HCT116 (cell line): ENCODE measurements around the gene SIRPG. TPM values are rescaled to one million over a fixed set of nuclear protein-coding genes. Genes with fewer than 3 reads are reported as not detected.

Experiments used
- ATAC-seq: fragments of 200-7000 bp; cut with Tn5 transposase; 2 replicates; pipeline ENCODE4 v1.9.1; 2020; ENCODE audit warnings: mild to moderate bottlenecking, moderate library complexity
- BruUV-seq: library from RNA; stranded (reverse); fragments of 400-500 nt; replicated peaks from 2 replicates; lab custom pipeline; 2021; lab: Mats Ljungman, UMichigan
- CTCF ChIA-PET: fragments of 300-600 bp; sonication (Branson Sonifier 250); formaldehyde crosslinking; loops from one replicate; lab custom pipeline; 2021; ENCODE audit warnings: antibody characterized with exemption; lab: Charles Lee
- POLR2A ChIA-PET: fragments of 300-600, 350-600 bp; sonication (Branson Sonifier 250); formaldehyde crosslinking; loops from one replicate; lab custom pipeline; 2021; ENCODE audit warnings: antibody characterized with exemption; lab: Charles Lee
- RAD21 ChIA-PET, 2 experiments: fragments of 300-600 bp; sonication (Branson Sonifier 250); formaldehyde crosslinking; loops; one replicate each; lab custom pipeline; 2023; ENCODE audit warnings: low total read pairs in 2 of 2; ENCODE audit not compliant: uncharacterized antibody in 2 of 2, unreplicated experiment in 2 of 2, low non-redundant PET in 1 of 2; lab: Charles Lee
- DNase-seq: peaks from one replicate; pipeline ENCODE4 v3.0.0-alpha.2; 2010; ENCODE audit warnings: low read depth, low spot score
- H2AFZ ChIP-seq: fragments of 200-600 bp; shearing (Covaris generic), sonication (generic); 2 replicates; pipeline ENCODE4 v1.6.1; 2017; ENCODE audit warnings: low read depth, mixed run types, mixed read lengths, antibody characterized with exemption, low read length; ENCODE audit not compliant: poor library complexity, severe bottlenecking
- H3K27ac ChIP-seq: 2 replicates; pipeline ENCODE4 v1.5.1; 2012; ENCODE audit warnings: low read depth, low read length
- H3K27me3 ChIP-seq: fragments of 200-600 bp; sonication (generic); 2 replicates; pipeline ENCODE4 v1.6.1; 2016; ENCODE audit warnings: mixed run types, low read length, mixed read lengths; ENCODE audit not compliant: insufficient read depth
- H3K36me3 ChIP-seq, 2 experiments: fragments of 200-500 bp in 1 of 2; fragments of 200-600 bp in 1 of 2; sonication (Bioruptor generic) in 1 of 2; sonication (generic) in 1 of 2; 2 replicates each; pipeline versions ENCODE4 v1.5.1 to v1.6.1; 2014 to 2016; ENCODE audit warnings: low read length in 2 of 2, inconsistent platforms in 1 of 2, mixed read lengths in 1 of 2, mixed run types in 1 of 2; ENCODE audit not compliant: insufficient read depth in 2 of 2, control insufficient read depth in 1 of 2
- H3K4me1 ChIP-seq, 2 experiments: fragments of 200-600 bp in 1 of 2; sonication (generic) in 1 of 2; 2 replicates each; pipeline versions ENCODE4 v1.5.1 to v1.6.1; 2012 to 2017; ENCODE audit warnings: low read length in 2 of 2, inconsistent platforms in 1 of 2, mild to moderate bottlenecking in 1 of 2, mixed read lengths in 1 of 2, mixed run types in 1 of 2, moderate library complexity in 1 of 2; ENCODE audit not compliant: insufficient read depth in 2 of 2, control insufficient read depth in 1 of 2
- H3K4me2 ChIP-seq: fragments of 200-600 bp; sonication (generic); 2 replicates; pipeline ENCODE4 v1.6.1; 2017; ENCODE audit warnings: mixed run types, low read length, mixed read lengths
- H3K4me3 ChIP-seq, 2 experiments: fragments of 200-600 bp in 1 of 2; sonication (generic) in 1 of 2; replicated peaks in 1 of 2; 2 replicates each; pipeline ENCODE4 v1.5.1; 2011 to 2016; ENCODE audit warnings: low read length in 2 of 2, control low read depth in 1 of 2, low read depth in 1 of 2, mild to moderate bottlenecking in 1 of 2, mixed read lengths in 1 of 2, mixed run types in 1 of 2
- H3K79me2 ChIP-seq: fragments of 200-600 bp; sonication (generic); 2 replicates; pipeline ENCODE4 v1.6.1; 2017; ENCODE audit warnings: mild to moderate bottlenecking, mixed run types, low read length, moderate library complexity, mixed read lengths; ENCODE audit not compliant: insufficient read depth
- H3K9ac ChIP-seq: fragments of 200-600 bp; sonication (generic); 2 replicates; pipeline ENCODE4 v1.6.1; 2016; ENCODE audit warnings: low read length, mixed read lengths
- H3K9me2 ChIP-seq: fragments of 200-600 bp; sonication (generic), shearing (Covaris generic); 2 replicates; pipeline ENCODE4 v1.6.1; 2017; ENCODE audit warnings: mixed run types, mild to moderate bottlenecking, moderate library complexity; ENCODE audit not compliant: insufficient read depth
- H3K9me3 ChIP-seq, 2 experiments: fragments of 200-500 bp in 1 of 2; fragments of 200-600 bp in 1 of 2; sonication (Bioruptor generic) in 1 of 2; sonication (generic) in 1 of 2; 2 replicates each; pipeline ENCODE4 v1.6.1; 2014 to 2017; ENCODE audit warnings: low read length in 2 of 2, mixed read lengths in 2 of 2, inconsistent platforms in 1 of 2, low read depth in 1 of 2, mild to moderate bottlenecking in 1 of 2, mixed run types in 1 of 2, moderate library complexity in 1 of 2; ENCODE audit not compliant: control insufficient read depth in 1 of 2, insufficient read depth in 1 of 2
- H4K20me1 ChIP-seq: fragments of 200-600 bp; sonication (generic), shearing (Covaris generic); 2 replicates; pipeline ENCODE4 v1.6.1; 2017; ENCODE audit warnings: mixed run types, mild to moderate bottlenecking, moderate library complexity; ENCODE audit not compliant: insufficient read depth
- CBX3 ChIP-seq: IDR thresholded peaks from 2 replicates; pipeline ENCODE4 v1.6.1; 2012; ENCODE audit warnings: low read depth
- CEBPB ChIP-seq: IDR thresholded peaks from 2 replicates; pipeline ENCODE4 v1.6.1; 2012; ENCODE audit warnings: low read depth
- ELF1 ChIP-seq: IDR thresholded peaks from 2 replicates; pipeline ENCODE4 v1.6.1; 2012; ENCODE audit warnings: low read depth, borderline replicate concordance
- EZH2 ChIP-seq: fragments of 200-600 bp; sonication (generic); IDR thresholded peaks from 2 replicates; pipeline ENCODE4 v1.6.1; 2017; ENCODE audit warnings: antibody characterized with exemption, mixed run types
- EZH2phosphoT487 ChIP-seq: fragments of 200-600 bp; IDR thresholded peaks from 2 replicates; pipeline ENCODE4 v1.6.1; 2018; ENCODE audit warnings: antibody characterized with exemption, borderline replicate concordance
- FOSL1 ChIP-seq: IDR thresholded peaks from 2 replicates; pipeline ENCODE4 v1.6.1; 2012; ENCODE audit warnings: low read depth
- RAD21 ChIP-seq: IDR thresholded peaks from 2 replicates; pipeline ENCODE4 v1.6.1; 2012; ENCODE audit warnings: low read depth, mild to moderate bottlenecking
- SIN3A ChIP-seq: IDR thresholded peaks from 2 replicates; pipeline ENCODE4 v1.6.1; 2012; ENCODE audit warnings: low read depth
- SP1 ChIP-seq: IDR thresholded peaks from 2 replicates; pipeline ENCODE4 v1.6.1; 2012; ENCODE audit warnings: low read depth
- TCF7L2 ChIP-seq: IDR thresholded peaks from 2 replicates; pipeline ENCODE4 v1.7.0; 2011; ENCODE audit warnings: borderline replicate concordance, inconsistent platforms; ENCODE audit not compliant: insufficient read depth, insufficient read length; ENCODE audit errors: extremely low read depth
- YY1 ChIP-seq: IDR thresholded peaks from 2 replicates; pipeline ENCODE4 v1.6.1; 2011; ENCODE audit warnings: low read length, low read depth, moderate library complexity, mild to moderate bottlenecking; ENCODE audit not compliant: insufficient replicate concordance; ENCODE audit errors: extremely low read depth
- ZNF274 ChIP-seq: fragments of 200-500 bp; sonication (Bioruptor generic); IDR thresholded peaks from 2 replicates; pipeline ENCODE4 v1.6.1; 2014; ENCODE audit warnings: mild to moderate bottlenecking, low read depth, low read length, inconsistent platforms
- intact Hi-C: fragments of 100-400 bp; cut with micrococcal nuclease; formaldehyde crosslinking; loops from 2 replicates; pipeline ENCODE4 v1.10.0; 2022
- total RNA-seq: library from RNA; stranded (reverse); gene quantifications from one replicate; pipeline ENCODE4 v1.2.1, GENCODE V29; 2021; ENCODE audit not compliant: unreplicated experiment
- TF ChIP-seq, protein P1 (sequence below): IDR thresholded peaks from 2 replicates; pipeline ENCODE4 v1.6.1; 2011; ENCODE audit warnings: mild to moderate bottlenecking, low read length, moderate library complexity; ENCODE audit not compliant: insufficient replicate concordance; ENCODE audit errors: extremely low read depth
- TF ChIP-seq, protein P2 (sequence below): IDR thresholded peaks from 2 replicates; pipeline ENCODE4 v1.6.1; 2012
- TF ChIP-seq, protein P3 (sequence below): IDR thresholded peaks from 2 replicates; pipeline ENCODE4 v1.6.1; 2012

The SIRPG gene
- total RNA-seq, 1 experiment from 2014 or later = not detected

DNA sequence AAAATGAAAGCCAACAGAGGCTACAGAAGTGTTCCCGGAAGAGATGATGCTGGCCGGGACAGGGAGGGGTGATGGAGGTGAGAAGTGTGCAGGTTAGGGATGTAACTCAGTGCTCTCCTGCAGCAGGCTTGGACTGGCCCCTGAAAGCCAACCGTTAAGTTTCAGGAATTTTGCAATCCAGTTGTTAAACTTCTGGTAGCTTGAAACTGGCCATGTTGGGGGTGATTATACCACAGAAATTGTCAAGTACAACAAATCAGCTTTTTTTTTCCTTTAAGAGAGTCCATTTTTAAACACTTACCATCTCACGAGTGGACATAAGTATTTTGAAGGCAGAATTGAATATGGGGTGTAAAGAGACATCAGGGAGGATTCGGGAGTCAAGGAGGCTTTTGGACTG is 29.0 kb downstream of the SIRPG start:
- Histone ChIP-seq H3K27ac (no peak overlapping the region), H3K9me2 (no peaks in the 10 kb centered on the region), H3K9ac (no peak overlapping the region), H3K27me3 (peaks cover 3% of the 10 kb centered on the region; the same call in 1 of the 2 replicates), H4K20me1 (no peaks in the 10 kb centered on the region), H3K4me1 (peaks cover 5 to 6% of the 10 kb centered on the region in 2 experiments), H3K4me2 (no peak overlapping the region), H3K36me3 (no peaks in the 10 kb centered on the region), H2AFZ (no peak overlapping the region), H3K9me3 (no peaks in the 10 kb centered on the region), H3K79me2 (no peaks in the 10 kb centered on the region), H3K4me3 (no peak overlapping the region)
- BruUV-seq = no TSS peak
- intact Hi-C loops = no loop called here
- CTCF ChIA-PET = no interaction called here
- ATAC-seq = no peak
- POLR2A ChIA-PET = no interaction called here
- RAD21 ChIA-PET = no interaction called here
- TF ChIP-seq RAD21 (no peak), SIN3A (no peak), SP1 (no peak), EZH2phosphoT487 (no peak)
- TF ChIP-seq, protein P1, sequence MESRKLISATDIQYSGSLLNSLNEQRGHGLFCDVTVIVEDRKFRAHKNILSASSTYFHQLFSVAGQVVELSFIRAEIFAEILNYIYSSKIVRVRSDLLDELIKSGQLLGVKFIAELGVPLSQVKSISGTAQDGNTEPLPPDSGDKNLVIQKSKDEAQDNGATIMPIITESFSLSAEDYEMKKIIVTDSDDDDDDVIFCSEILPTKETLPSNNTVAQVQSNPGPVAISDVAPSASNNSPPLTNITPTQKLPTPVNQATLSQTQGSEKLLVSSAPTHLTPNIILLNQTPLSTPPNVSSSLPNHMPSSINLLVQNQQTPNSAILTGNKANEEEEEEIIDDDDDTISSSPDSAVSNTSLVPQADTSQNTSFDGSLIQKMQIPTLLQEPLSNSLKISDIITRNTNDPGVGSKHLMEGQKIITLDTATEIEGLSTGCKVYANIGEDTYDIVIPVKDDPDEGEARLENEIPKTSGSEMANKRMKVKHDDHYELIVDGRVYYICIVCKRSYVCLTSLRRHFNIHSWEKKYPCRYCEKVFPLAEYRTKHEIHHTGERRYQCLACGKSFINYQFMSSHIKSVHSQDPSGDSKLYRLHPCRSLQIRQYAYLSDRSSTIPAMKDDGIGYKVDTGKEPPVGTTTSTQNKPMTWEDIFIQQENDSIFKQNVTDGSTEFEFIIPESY = no peak
- no peak for DNase-seq

DNA sequence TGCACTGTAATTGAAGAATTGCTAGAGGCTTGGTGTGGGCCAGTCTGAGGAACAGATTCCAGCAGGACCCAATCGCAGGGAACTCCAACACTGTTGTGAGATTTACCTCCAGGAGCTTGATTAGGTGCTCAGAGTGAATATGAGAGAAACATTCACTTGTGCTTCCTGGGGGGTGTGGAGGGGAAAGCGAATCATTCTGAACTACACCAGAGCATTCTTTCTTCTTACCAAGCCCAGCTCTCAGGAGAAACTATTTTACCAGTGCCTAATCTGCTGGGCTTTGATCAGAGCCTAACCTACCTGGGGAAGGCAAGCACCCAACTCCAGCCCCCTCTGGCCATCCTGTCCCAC is 30.4 kb downstream of the SIRPG start:
- H3K4me2 ChIP-seq = no peak overlapping the region
- H3K27ac ChIP-seq = no peak overlapping the region
- no peak for TF ChIP-seq TCF7L2
- TF ChIP-seq ZNF274 = no peak
- TF ChIP-seq CBX3 = no peak
- TF ChIP-seq YY1 = no peak
- TF ChIP-seq ELF1 = no peak
- TF ChIP-seq, protein P2, sequence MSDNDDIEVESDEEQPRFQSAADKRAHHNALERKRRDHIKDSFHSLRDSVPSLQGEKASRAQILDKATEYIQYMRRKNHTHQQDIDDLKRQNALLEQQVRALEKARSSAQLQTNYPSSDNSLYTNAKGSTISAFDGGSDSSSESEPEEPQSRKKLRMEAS = no peak
- no peak for TF ChIP-seq CEBPB
- TF ChIP-seq SIN3A = no peak
- TF ChIP-seq, protein P1 = no peak
- no peak for TF ChIP-seq RAD21
- TF ChIP-seq SP1 = no peak
- TF ChIP-seq EZH2 = no peak
- TF ChIP-seq FOSL1 = no peak
- TF ChIP-seq, protein P3, sequence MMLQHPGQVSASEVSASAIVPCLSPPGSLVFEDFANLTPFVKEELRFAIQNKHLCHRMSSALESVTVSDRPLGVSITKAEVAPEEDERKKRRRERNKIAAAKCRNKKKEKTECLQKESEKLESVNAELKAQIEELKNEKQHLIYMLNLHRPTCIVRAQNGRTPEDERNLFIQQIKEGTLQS = no peak
- no TSS peak for BruUV-seq
- H3K4me1 ChIP-seq = no peaks in the 10 kb centered on the region
- intact Hi-C loops = no loop called here
- DNase-seq (no peak), ATAC-seq (no peak)
- no peaks in the 10 kb centered on the region for H3K79me2 ChIP-seq
- ChIA-PET CTCF (no interaction called here), RAD21 (no interaction called here), POLR2A (no interaction called here)
- H3K9ac ChIP-seq = no peak overlapping the region
- H3K27me3 ChIP-seq = peaks cover 3% of the 10 kb centered on the region; the same call in 1 of the 2 replicates
- no peaks in the 10 kb centered on the region for H3K9me3 ChIP-seq
- H3K9me2 ChIP-seq = no peaks in the 10 kb centered on the region
- H2AFZ ChIP-seq = no peak overlapping the region
- H4K20me1 ChIP-seq = no peaks in the 10 kb centered on the region
- no peaks in the 10 kb centered on the region for H3K36me3 ChIP-seq
- H3K4me3 ChIP-seq = no peak overlapping the region
